Spleen (tissue), 7 donors: ENCODE measurements around the gene CIB4.

Experiments used
- POLR2A ChIP-seq, 3 donors: fragments of 450-650 bp; IDR thresholded peaks; one replicate each; pipeline ENCODE4 v1.5.1; 2017; ENCODE audit warnings: antibody characterized with exemption in 3 of 3, mild to moderate bottlenecking in 1 of 3
- TF ChIP-seq, protein P1 (sequence below), 11 experiments: fragments of 200-600 bp in 7 of 11; fragments of 450-650 bp in 4 of 11; sonication (generic) in 4 of 11; IDR thresholded peaks in 8 of 11; conservative IDR thresholded peaks in 3 of 11; 1 replicate in 7 of 11; 2 replicates in 4 of 11; pipeline versions ENCODE4 v1.4.0 to v1.8.0; 2016 to 2021; ENCODE audit warnings: antibody characterized with exemption in 11 of 11, inconsistent platforms in 4 of 11, mild to moderate bottlenecking in 1 of 11
- donor health status: DM: no; HTN: no; CAD: no; lungs with moderate emphysema.
- donor health status: DM: no; HTN: no; CAD: no.
- donor health status: DM: no; HTN: no; CAD: no.

DNA sequence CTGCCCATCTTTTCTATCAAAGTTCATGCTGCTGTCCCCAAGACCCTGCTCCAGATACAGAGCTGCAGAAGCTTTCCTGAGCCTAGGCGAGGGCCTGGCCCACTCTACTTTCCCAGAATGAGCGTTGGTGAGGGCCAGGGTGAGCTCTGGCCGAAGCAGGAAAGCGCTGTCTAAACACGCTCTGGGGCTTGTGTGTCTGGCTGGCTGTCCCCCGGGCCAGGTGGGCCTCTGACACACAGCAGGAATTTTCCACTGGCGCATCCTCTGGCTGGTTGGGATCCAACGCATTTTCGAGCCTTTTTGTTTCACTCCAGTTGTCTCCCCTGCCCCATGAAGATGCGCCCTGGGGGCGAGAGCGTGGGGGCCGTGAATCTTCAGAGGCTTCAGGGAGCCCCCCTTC, 33.6 kb upstream of the CIB4 start:
- TF ChIP-seq, protein P1, sequence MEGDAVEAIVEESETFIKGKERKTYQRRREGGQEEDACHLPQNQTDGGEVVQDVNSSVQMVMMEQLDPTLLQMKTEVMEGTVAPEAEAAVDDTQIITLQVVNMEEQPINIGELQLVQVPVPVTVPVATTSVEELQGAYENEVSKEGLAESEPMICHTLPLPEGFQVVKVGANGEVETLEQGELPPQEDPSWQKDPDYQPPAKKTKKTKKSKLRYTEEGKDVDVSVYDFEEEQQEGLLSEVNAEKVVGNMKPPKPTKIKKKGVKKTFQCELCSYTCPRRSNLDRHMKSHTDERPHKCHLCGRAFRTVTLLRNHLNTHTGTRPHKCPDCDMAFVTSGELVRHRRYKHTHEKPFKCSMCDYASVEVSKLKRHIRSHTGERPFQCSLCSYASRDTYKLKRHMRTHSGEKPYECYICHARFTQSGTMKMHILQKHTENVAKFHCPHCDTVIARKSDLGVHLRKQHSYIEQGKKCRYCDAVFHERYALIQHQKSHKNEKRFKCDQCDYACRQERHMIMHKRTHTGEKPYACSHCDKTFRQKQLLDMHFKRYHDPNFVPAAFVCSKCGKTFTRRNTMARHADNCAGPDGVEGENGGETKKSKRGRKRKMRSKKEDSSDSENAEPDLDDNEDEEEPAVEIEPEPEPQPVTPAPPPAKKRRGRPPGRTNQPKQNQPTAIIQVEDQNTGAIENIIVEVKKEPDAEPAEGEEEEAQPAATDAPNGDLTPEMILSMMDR (IDR thresholded peaks at IDR 0.05 in 8 of 11, conservative IDR thresholded peaks at IDR 0.05 in 3 of 11): no peak
- no peak for TF ChIP-seq POLR2A (IDR thresholded peaks at IDR 0.05)
